Neural progenitor cell (in vitro differentiated cells): ENCODE data around the gene PIAS1.

Experiments
- CTCF ChIP-seq: fragments of 200-600 bp; sonication (generic); IDR thresholded peaks from 2 replicates; pipeline ENCODE4 v1.5.1; 2017; ENCODE audit warnings: antibody characterized with exemption, mild to moderate bottlenecking
- EZH2phosphoT487 ChIP-seq: fragments of 200-600 bp; sonication (generic); IDR thresholded peaks from 2 replicates; pipeline ENCODE4 v1.6.1; 2017; ENCODE audit warnings: antibody characterized with exemption

GRCh38 chr15:68031404-68031803 is 22.7 kb upstream of the PIAS1 start:
- no peak for TF ChIP-seq CTCF
- TF ChIP-seq EZH2phosphoT487, result no peak
